GM19438 (cell line): ENCODE data around the gene NDFIP1.

Experiments used
- ATAC-seq: cut with Tn5 transposase; IDR thresholded peaks from one replicate; pipeline ENCODE4 v1.9.1; 2021; ENCODE audit warnings: low read depth; ENCODE audit not compliant: unreplicated experiment

Gene NDFIP1

GRCh38 chr5:142091012-142091411, 17.6 kb upstream of the NDFIP1 start:
- ATAC-seq: no peak

- ATAC-seq: no peak
Observed at GRCh38 chr5:142091922-142092321, 16.7 kb upstream of the NDFIP1 start.

GRCh38 chr5:142095035-142095434, 13.5 kb upstream of the NDFIP1 start:
- ATAC-seq: no peak

- ATAC-seq: no peak
Observed at GRCh38 chr5:142095651-142096330, 12.8 kb upstream of the NDFIP1 start.

- ATAC-seq: no peak
Observed at GRCh38 chr5:142096382-142096781, 12.2 kb upstream of the NDFIP1 start.

- ATAC-seq: no peak
Observed at GRCh38 chr5:142097681-142098080, 10.9 kb upstream of the NDFIP1 start.

- no peak for ATAC-seq
Observed at GRCh38 chr5:142098275-142098674, 10.3 kb upstream of the NDFIP1 start.

GRCh38 chr5:142098931-142099330, 9.6 kb upstream of the NDFIP1 start:
- no peak for ATAC-seq

GRCh38 chr5:142100307-142100706, 8.3 kb upstream of the NDFIP1 start:
- no peak for ATAC-seq

- no peak for ATAC-seq
Observed at GRCh38 chr5:142102980-142103740, 5.4 kb upstream of the NDFIP1 start.

GRCh38 chr5:142104491-142104890, 4.1 kb upstream of the NDFIP1 start:
- ATAC-seq: no peak

GRCh38 chr5:142106061-142106460, 2.5 kb upstream of the NDFIP1 start:
- no peak for ATAC-seq

- no peak for ATAC-seq
Observed at GRCh38 chr5:142107036-142107735, 1.4 kb upstream of the NDFIP1 start.

- ATAC-seq: no peak
Observed at GRCh38 chr5:142107736-142108431, 695 bp upstream of the NDFIP1 start.

GRCh38 chr5:142109331-142110045, 909 bp downstream of the NDFIP1 start:
- peak; percentile 18 for ATAC-seq

GRCh38 chr5:142110046-142110531, 1.5 kb downstream of the NDFIP1 start:
- no peak for ATAC-seq

GRCh38 chr5:142110988-142111687, 2.6 kb downstream of the NDFIP1 start:
- ATAC-seq: no peak

- ATAC-seq: no peak
Observed at GRCh38 chr5:142114687-142115086, 6.1 kb downstream of the NDFIP1 start.

GRCh38 chr5:142115937-142116614, 7.5 kb downstream of the NDFIP1 start:
- ATAC-seq: no peak
